ENCODE data around the gene CD244. TPM values are rescaled to one million over a fixed set of nuclear protein-coding genes. Genes with fewer than 3 reads are reported as not detected.
"Not testable (repeated sequence)": the region's sequence is repeated elsewhere in the genome, so short reads cannot be mapped to it uniquely, and the experiment has no call there.

CD244 gene
- polyA plus RNA-seq, 4 donors: 0.10 to 0.33 (median 0.21) TPM

- no peak for DNase-seq (ENCODE audit: low read depth in 4 of 4, low spot score in 3 of 4)
Observed at GRCh38 chr1:160880216-160880615, 17.5 kb upstream of the CD244 start.

- DNase-seq (ENCODE audit: low read depth in 4 of 4, low spot score in 3 of 4): no peak
Observed at GRCh38 chr1:160879056-160879455, 16.4 kb upstream of the CD244 start.

- no peak for DNase-seq (ENCODE audit: low read depth in 4 of 4, low spot score in 3 of 4)
Observed at GRCh38 chr1:160877221-160877620, 14.5 kb upstream of the CD244 start.

- DNase-seq (ENCODE audit: low read depth in 4 of 4, low spot score in 3 of 4): no peak
Observed at GRCh38 chr1:160876311-160876710, 13.6 kb upstream of the CD244 start.

- DNase-seq (ENCODE audit: low read depth in 4 of 4, low spot score in 3 of 4): not testable (repeated sequence)
Observed at GRCh38 chr1:160875591-160875990, 12.9 kb upstream of the CD244 start.

- DNase-seq (ENCODE audit: low read depth in 4 of 4, low spot score in 3 of 4): no peak
Observed at GRCh38 chr1:160874935-160875334, 12.2 kb upstream of the CD244 start.

- DNase-seq (ENCODE audit: low read depth in 4 of 4, low spot score in 3 of 4): no peak
Observed at GRCh38 chr1:160868141-160868540, 5.5 kb upstream of the CD244 start.

- DNase-seq (ENCODE audit: low read depth in 4 of 4, low spot score in 3 of 4): not testable (repeated sequence)
Observed at GRCh38 chr1:160867651-160868050, 5.0 kb upstream of the CD244 start.

- no peak for DNase-seq (ENCODE audit: low read depth in 4 of 4, low spot score in 3 of 4)
Observed at GRCh38 chr1:160866695-160867260, 4.1 kb upstream of the CD244 start.

- no peak for DNase-seq (ENCODE audit: low read depth in 4 of 4, low spot score in 3 of 4)
Observed at GRCh38 chr1:160866001-160866694, 3.5 kb upstream of the CD244 start.

- no peak for DNase-seq (ENCODE audit: low read depth in 4 of 4, low spot score in 3 of 4)
Observed at GRCh38 chr1:160865337-160865736, 2.6 kb upstream of the CD244 start.

GRCh38 chr1:160864173-160864572 lies 1.5 kb upstream of the CD244 start:
- no peak for DNase-seq (ENCODE audit: low read depth in 4 of 4, low spot score in 3 of 4)

GRCh38 chr1:160863774-160864131 lies 1.1 kb upstream of the CD244 start:
- DNase-seq (ENCODE audit: low read depth in 4 of 4, low spot score in 3 of 4): no peak

- no peak for DNase-seq (ENCODE audit: low read depth in 4 of 4, low spot score in 3 of 4)
Observed at GRCh38 chr1:160863061-160863773, 530 bp upstream of the CD244 start.

- DNase-seq (ENCODE audit: low read depth in 4 of 4, low spot score in 3 of 4): no peak
Observed at GRCh38 chr1:160860840-160861505, 1.7 kb downstream of the CD244 start.

GRCh38 chr1:160859166-160859565 lies 3.5 kb downstream of the CD244 start:
- no peak for DNase-seq (ENCODE audit: low read depth in 4 of 4, low spot score in 3 of 4)

GRCh38 chr1:160858507-160858906 lies 4.2 kb downstream of the CD244 start:
- DNase-seq (ENCODE audit: low read depth in 4 of 4, low spot score in 3 of 4): no peak

GRCh38 chr1:160858097-160858496 lies 4.6 kb downstream of the CD244 start:
- DNase-seq (ENCODE audit: low read depth in 4 of 4, low spot score in 3 of 4): no peak

GRCh38 chr1:160855181-160855981 lies 7.3 kb downstream of the CD244 start:
- no peak for DNase-seq (ENCODE audit: low read depth in 4 of 4, low spot score in 3 of 4)

GRCh38 chr1:160853754-160854153 lies 8.9 kb downstream of the CD244 start:
- DNase-seq (ENCODE audit: low read depth in 4 of 4, low spot score in 3 of 4): no peak

- DNase-seq (ENCODE audit: low read depth in 4 of 4, low spot score in 3 of 4): no peak
Observed at GRCh38 chr1:160853014-160853413, 9.7 kb downstream of the CD244 start.
